Subcutaneous abdominal adipose tissue (tissue), 5 donors: ENCODE data around the gene ARHGAP21.

ENCODE experiments used
- H3K27ac ChIP-seq: one replicate; pipeline ENCODE4 v1.7.0; 2013; ENCODE audit warnings: low read depth, mild to moderate bottlenecking, inconsistent platforms, low read length, moderate library complexity
- H3K27me3 ChIP-seq, 5 donors: one replicate each; pipeline ENCODE4 v1.7.0; 2013; ENCODE audit warnings: low read length in 5 of 5, inconsistent platforms in 1 of 5; ENCODE audit not compliant: control insufficient read depth in 5 of 5, insufficient read depth in 4 of 5
- H3K36me3 ChIP-seq, 5 donors: one replicate each; pipeline ENCODE4 v1.7.0; 2013; ENCODE audit warnings: low read length in 5 of 5; ENCODE audit not compliant: control insufficient read depth in 5 of 5, insufficient read depth in 5 of 5
- H3K4me1 ChIP-seq, 5 donors: one replicate each; pipeline ENCODE4 v1.7.0; 2013; ENCODE audit warnings: low read length in 5 of 5, mild to moderate bottlenecking in 3 of 5, moderate library complexity in 1 of 5; ENCODE audit not compliant: control insufficient read depth in 5 of 5, insufficient read depth in 5 of 5
- H3K4me3 ChIP-seq, 5 donors: one replicate each; pipeline ENCODE4 v1.7.0; 2013; ENCODE audit warnings: low read length in 5 of 5, low read depth in 1 of 5
- H3K9ac ChIP-seq, 5 donors: one replicate each; pipeline ENCODE4 v1.7.0; 2013; ENCODE audit warnings: low read length in 5 of 5, mild to moderate bottlenecking in 4 of 5, moderate library complexity in 3 of 5
- H3K9me3 ChIP-seq, 5 donors: one replicate each; pipeline ENCODE4 v1.7.0; 2013; ENCODE audit warnings: low read length in 5 of 5; ENCODE audit not compliant: control insufficient read depth in 5 of 5
- donor health status: healthy.
- donor health status: healthy.
- donor health status: healthy.
- donor health status: healthy.
- donor health status: healthy.

Gene ARHGAP21

DNA sequence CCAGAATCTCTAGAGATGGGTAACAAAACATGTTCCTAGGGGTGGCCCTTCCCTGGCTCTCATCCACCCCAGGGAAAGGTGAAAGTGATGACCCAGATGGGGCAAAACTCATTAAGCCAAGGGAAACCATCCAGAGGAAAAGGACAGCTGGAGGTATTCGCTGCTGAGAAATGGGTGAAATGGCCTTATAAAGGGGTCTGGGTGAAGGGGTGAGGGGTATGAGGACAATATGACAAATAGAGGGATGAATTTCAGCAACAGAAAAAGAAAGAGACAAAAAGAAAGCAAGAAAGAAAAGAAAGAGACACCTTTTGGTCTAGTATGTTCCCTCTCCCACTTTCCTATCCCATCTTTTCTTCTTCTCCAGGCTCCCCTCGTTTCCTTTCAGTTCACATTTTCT is 26.6 kb downstream of the ARHGAP21 start:
- Histone ChIP-seq H3K27ac (no peak overlapping the region), H3K36me3 (no peaks in the 10 kb centered on the region), H3K9ac (no peak overlapping the region), H3K9me3 (no peaks in the 10 kb centered on the region), H3K4me3 (no peak overlapping the region), H3K27me3 (no peaks in the 10 kb centered on the region), H3K4me1 (peaks cover 0 to 18% (median 12%) of the 10 kb centered on the region in 5 donors)

DNA sequence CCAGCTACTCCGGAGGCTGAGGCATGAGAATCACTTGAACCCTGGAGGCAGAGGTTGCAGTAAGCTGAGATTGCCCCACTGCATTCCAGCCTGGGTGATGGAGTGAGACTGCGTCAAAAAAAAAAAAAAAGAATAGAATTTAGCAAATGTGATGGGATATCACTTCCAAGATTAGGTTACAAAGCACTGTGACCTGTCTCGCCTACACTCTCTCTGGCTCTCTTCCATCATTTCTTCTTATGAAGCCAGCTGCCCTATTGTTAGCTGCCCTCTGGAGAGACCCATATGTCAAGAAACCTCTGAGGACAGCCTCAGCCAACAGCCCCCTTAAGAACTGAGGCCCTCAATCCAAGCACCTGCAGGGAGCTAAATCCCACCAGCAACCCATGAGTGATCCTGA is 28.2 kb downstream of the ARHGAP21 start:
- Histone ChIP-seq H3K27ac (no peak overlapping the region), H3K4me3 (no peak overlapping the region), H3K27me3 (no peaks in the 10 kb centered on the region), H3K9ac (peak overlapping the region in 1 of 5 donors; percentile 36), H3K36me3 (no peaks in the 10 kb centered on the region), H3K9me3 (no peaks in the 10 kb centered on the region), H3K4me1 (peaks cover 3 to 16% (median 15%) of the 10 kb centered on the region in 5 donors)

DNA sequence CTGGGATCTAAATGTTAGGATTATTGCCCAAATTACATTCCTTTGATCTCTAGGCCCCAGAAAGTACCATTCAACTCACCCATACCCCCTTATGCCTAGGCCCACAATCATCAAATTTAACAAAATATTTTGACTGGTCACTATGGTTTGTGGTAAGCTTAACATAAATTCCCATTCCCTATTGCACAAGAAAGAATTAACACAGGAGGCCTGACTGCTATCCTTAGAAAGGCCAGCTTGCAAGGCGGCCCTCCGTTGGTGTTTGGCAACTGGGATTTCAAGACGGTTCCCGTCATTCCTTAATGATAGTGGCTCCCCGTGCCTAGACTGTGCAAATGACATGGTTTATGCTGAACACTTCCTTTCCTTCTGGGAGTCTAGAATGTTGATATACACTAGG is 29.6 kb downstream of the ARHGAP21 start:
- no peak overlapping the region for H3K9ac ChIP-seq
- H3K36me3 ChIP-seq, result no peaks in the 10 kb centered on the region
- H3K4me3 ChIP-seq, result no peak overlapping the region
- H3K9me3 ChIP-seq, result no peaks in the 10 kb centered on the region
- H3K27me3 ChIP-seq, result no peaks in the 10 kb centered on the region
- H3K4me1 ChIP-seq, result peaks cover 3 to 16% (median 15%) of the 10 kb centered on the region in 5 donors
- no peak overlapping the region for H3K27ac ChIP-seq

DNA sequence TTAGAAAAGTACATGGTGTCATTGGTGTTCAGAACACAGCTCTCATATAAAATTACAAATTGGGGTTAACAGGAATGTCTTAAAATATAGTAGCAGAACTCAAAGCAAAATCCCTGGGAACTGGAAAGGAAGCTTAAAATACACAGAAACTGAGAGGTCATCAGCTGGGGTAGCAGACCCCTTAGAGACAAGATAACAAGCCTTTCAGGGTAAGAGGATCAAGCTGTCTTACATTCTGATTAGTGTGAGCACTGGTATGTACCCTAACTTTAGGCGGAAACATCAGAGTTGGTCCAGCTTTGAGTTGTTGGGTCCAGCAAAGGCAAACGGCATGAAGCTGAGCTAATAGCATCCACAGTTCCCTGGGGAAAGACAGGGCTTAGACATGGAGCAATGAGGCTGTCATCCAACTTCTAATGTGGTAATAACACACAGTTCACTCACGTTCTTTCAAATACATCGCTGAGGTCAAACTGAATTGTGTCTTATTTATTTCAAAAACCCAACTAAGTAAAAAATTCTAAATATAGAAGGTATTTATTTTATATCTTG is 32.6 kb downstream of the ARHGAP21 start:
- Histone ChIP-seq H3K4me1 (peaks cover 3 to 20% (median 12%) of the 10 kb centered on the region in 5 donors), H3K27ac (no peak overlapping the region), H3K27me3 (no peaks in the 10 kb centered on the region)

GRCh38 chr10:24685958-24686540 is 37.6 kb downstream of the ARHGAP21 start:
- Histone ChIP-seq H3K36me3 (no peaks in the 10 kb centered on the region), H3K4me3 (no peak overlapping the region), H3K9me3 (no peaks in the 10 kb centered on the region), H3K27ac (no peak overlapping the region), H3K27me3 (no peaks in the 10 kb centered on the region), H3K4me1 (peaks cover 2 to 20% (median 7%) of the 10 kb centered on the region in 5 donors), H3K9ac (no peak overlapping the region)

More for the DNA sequence above, 32.6 kb downstream of the ARHGAP21 start:
- no peaks in the 10 kb centered on the region for H3K9me3 ChIP-seq
- H3K4me3 ChIP-seq, result no peak overlapping the region
- no peaks in the 10 kb centered on the region for H3K36me3 ChIP-seq
- H3K9ac ChIP-seq, result no peak overlapping the region

- H3K4me1 ChIP-seq, result peaks cover 0 to 27% (median 8%) of the 10 kb centered on the region in 5 donors
- H3K27me3 ChIP-seq, result no peaks in the 10 kb centered on the region
Measured at GRCh38 chr10:24683554-24683953, 40.1 kb downstream of the ARHGAP21 start.

GRCh38 chr10:24681572-24682088 is 42.1 kb downstream of the ARHGAP21 start:
- H3K27me3 ChIP-seq, result no peaks in the 10 kb centered on the region
- peaks cover 0 to 3% (median 0%) of the 10 kb centered on the region in 5 donors for H3K9me3 ChIP-seq
- H3K27ac ChIP-seq, result no peak overlapping the region
- no peak overlapping the region for H3K9ac ChIP-seq
- peaks cover 0 to 25% (median 8%) of the 10 kb centered on the region in 5 donors for H3K4me1 ChIP-seq
- H3K36me3 ChIP-seq, result no peaks in the 10 kb centered on the region
- no peak overlapping the region for H3K4me3 ChIP-seq

More at GRCh38 chr10:24683554-24683953, 40.1 kb downstream of the ARHGAP21 start:
- no peak overlapping the region for H3K4me3 ChIP-seq
- peaks cover 0 to 3% (median 0%) of the 10 kb centered on the region in 5 donors for H3K9me3 ChIP-seq
- H3K36me3 ChIP-seq, result no peaks in the 10 kb centered on the region
- no peak overlapping the region for H3K9ac ChIP-seq
- H3K27ac ChIP-seq, result no peak overlapping the region

GRCh38 chr10:24680647-24681524 is 42.8 kb downstream of the ARHGAP21 start:
- no peak overlapping the region for H3K9ac ChIP-seq
- no peak overlapping the region for H3K27ac ChIP-seq

GRCh38 chr10:24678757-24679156 is 44.9 kb downstream of the ARHGAP21 start:
- Histone ChIP-seq H3K36me3 (no peaks in the 10 kb centered on the region), H3K27me3 (no peaks in the 10 kb centered on the region), H3K9ac (no peak overlapping the region), H3K27ac (no peak overlapping the region), H3K9me3 (peaks cover 0 to 3% (median 0%) of the 10 kb centered on the region in 5 donors), H3K4me1 (peaks cover 0 to 17% (median 4%) of the 10 kb centered on the region in 5 donors), H3K4me3 (no peak overlapping the region)

More at GRCh38 chr10:24680647-24681524, 42.8 kb downstream of the ARHGAP21 start:
- Histone ChIP-seq H3K4me1 (peaks cover 0 to 22% (median 6%) of the 10 kb centered on the region in 5 donors), H3K36me3 (no peaks in the 10 kb centered on the region), H3K27me3 (no peaks in the 10 kb centered on the region), H3K9me3 (peaks cover 0 to 3% (median 0%) of the 10 kb centered on the region in 5 donors), H3K4me3 (no peak overlapping the region)
